ENCODE measurements around the gene STAC.

GRCh38 chr3:36399933-36400332 is 19.6 kb downstream of the STAC start:
- TF ChIP-seq EZH2phosphoT487 (IDR thresholded peaks at IDR 0.05; ENCODE audit: borderline replicate concordance, low read length) = no peak
- TF ChIP-seq CTCF (IDR thresholded peaks at IDR 0.05; ENCODE audit: low read depth, low read length, poor library complexity, severe bottlenecking) = no peak

Data from DOHH2 (cell line).